Erythroblast (primary cell): ENCODE data around the gene TYMP.

ENCODE experiments used
- DNase-seq, 2 experiments: peaks; one replicate each; lab custom pipeline; 2025; lab: John Stamatoyannopoulos, UW
- GATA1 ChIP-seq: IDR thresholded peaks from 2 replicates; pipeline ENCODE4 v1.6.1; 2011; ENCODE audit warnings: low read depth, mild to moderate bottlenecking, control low read depth, low read length, moderate library complexity
- POLR2A ChIP-seq: IDR thresholded peaks from 2 replicates; pipeline ENCODE4 v1.6.1; 2011; ENCODE audit warnings: mild to moderate bottlenecking, low read length

Gene TYMP

DNA sequence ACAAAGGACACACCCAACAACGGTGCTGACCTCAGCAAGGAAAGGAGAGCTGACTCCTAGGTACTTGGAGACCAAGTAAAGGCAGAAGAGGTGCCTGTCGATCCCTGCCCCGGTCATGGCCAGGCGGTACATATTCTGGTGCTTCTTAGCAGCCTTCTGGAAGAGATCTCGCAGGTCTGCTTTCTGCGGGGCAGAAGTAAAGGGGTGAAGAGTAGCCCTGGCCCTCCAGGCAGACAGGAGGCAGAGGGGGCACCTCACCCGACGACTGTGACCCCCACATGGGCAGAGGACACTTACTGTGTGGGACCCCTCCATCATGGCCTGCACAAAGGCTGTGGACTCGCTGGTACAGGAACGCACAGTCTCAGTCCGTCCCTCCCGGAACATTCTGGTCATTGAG lies 41.0 kb upstream of the TYMP start:
- DNase-seq, result no peak
- no peak for TF ChIP-seq GATA1
- no peak for TF ChIP-seq POLR2A

- DNase-seq, result no peak
- TF ChIP-seq GATA1 (no peak), POLR2A (no peak)
Measured at GRCh38 chr22:50569896-50570535, 40.2 kb upstream of the TYMP start.

DNA sequence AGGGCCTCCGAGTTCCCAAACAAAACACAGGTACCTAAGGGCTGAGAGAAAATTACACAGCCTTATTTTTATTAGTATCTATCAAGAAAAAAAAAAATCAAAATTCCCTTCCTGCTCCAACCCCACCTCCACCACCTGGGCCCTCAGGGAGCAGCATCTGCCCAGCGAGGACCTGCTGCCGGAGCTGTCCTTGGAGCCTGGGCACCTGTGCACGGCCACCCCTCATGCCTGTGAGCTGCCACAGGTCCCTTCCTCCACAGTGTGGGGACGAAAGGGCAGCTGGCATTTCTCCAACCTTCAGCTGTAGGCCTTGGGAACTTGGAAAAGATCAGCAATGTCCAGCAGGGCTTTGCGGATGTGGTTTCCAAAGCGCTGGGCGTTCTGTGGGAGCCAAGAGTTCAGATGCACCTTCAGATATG lies 39.2 kb upstream of the TYMP start:
- DNase-seq, result no peak
- TF ChIP-seq GATA1, result no peak
- TF ChIP-seq POLR2A, result no peak

DNA sequence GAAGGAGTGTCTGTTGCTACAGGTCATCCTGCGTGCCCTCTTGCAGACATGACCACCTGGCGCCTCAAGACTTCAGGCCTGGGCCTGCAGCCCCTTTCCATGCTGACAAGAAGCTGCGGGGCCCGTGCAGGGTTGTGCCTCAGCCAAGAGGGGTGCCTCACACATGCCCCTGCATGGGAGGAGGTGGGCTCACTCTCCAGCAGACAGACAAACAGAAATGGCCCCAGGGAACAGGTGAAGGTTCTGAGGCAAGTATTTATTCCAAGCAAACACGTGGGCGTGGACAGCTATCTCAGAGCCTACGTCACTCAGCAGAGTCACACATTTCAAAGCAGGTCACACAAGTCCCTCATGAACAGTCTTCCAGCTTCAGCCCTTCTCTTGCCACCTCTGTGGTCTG lies 38.8 kb upstream of the TYMP start:
- DNase-seq, result no peak
- no peak for TF ChIP-seq POLR2A
- TF ChIP-seq GATA1, result no peak

GRCh38 chr22:50567721-50568252 lies 38.0 kb upstream of the TYMP start:
- DNase-seq, result no peak
- no peak for TF ChIP-seq GATA1
- no peak for TF ChIP-seq POLR2A

DNA sequence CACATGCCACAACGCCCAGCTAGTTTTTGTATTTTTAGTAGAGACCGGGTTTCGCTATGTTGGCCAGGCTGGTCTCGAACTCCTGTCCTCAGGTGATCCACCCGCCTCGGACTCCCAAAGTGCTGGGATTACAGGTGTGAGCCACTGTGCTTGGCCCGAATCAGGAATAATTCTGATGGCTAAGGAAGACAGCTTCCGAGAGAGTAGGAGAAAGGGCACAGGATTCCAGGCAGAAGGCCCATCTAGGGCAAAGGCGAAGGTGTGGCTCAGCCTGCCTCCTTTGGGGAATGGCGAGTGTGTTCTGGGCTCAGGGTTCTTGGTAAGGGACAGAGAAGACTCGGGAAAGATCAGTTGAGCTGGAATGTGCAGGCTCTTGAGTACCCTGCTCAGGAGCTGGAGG lies 34.5 kb upstream of the TYMP start:
- no peak for DNase-seq
- TF ChIP-seq POLR2A (no peak), GATA1 (no peak)

- TF ChIP-seq POLR2A (no peak), GATA1 (no peak)
- DNase-seq, result no peak
Measured at GRCh38 chr22:50563413-50564160, 33.8 kb upstream of the TYMP start.

GRCh38 chr22:50562523-50563412 lies 33.0 kb upstream of the TYMP start, which contains the start of gene SYCE3:
SYCE3 (minus strand) TSS chr22:50562919; CDS start chr22:50556405, 6,514 bp downstream.
- peak; percentile 95 to 98 for DNase-seq

GRCh38 chr22:50561401-50562358 lies 31.9 kb upstream of the TYMP start:
- TF ChIP-seq POLR2A (no peak), GATA1 (no peak)
- DNase-seq, result no peak

More at GRCh38 chr22:50562523-50563412, 33.0 kb upstream of the TYMP start, which contains the start of gene SYCE3:
- TF ChIP-seq POLR2A (peak; percentile 61), GATA1 (no peak)

- no peak for TF ChIP-seq POLR2A
- no peak for TF ChIP-seq GATA1
- DNase-seq, result no peak
Measured at GRCh38 chr22:50560034-50560433, 30.2 kb upstream of the TYMP start.

DNA sequence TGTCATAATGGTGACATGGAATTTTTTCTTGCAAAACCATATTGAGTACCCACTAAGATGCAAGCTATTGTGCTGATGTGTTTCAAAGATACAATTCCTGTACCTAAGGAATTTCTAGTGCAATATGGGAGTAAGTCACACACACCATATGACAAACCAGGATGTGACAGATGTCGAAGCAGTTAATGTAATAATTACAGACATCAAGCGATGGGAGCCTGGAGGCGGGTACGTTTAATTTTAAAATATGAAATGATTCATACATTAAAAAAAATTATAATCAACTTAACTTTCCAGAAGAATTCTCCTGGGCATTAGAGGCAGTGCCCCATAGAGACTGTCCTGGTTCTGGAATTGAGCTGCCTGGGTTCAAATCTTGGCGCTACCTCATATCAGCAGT lies 26.9 kb upstream of the TYMP start:
- no peak for DNase-seq

GRCh38 chr22:50553310-50553709 lies 23.5 kb upstream of the TYMP start:
- TF ChIP-seq GATA1 (no peak), POLR2A (no peak)

More for the DNA sequence above, 26.9 kb upstream of the TYMP start:
- TF ChIP-seq POLR2A (no peak), GATA1 (no peak)

More at GRCh38 chr22:50553310-50553709, 23.5 kb upstream of the TYMP start:
- DNase-seq, result no peak
